Omental fat pad (tissue), 4 donors: ENCODE results near the gene PSME3IP1. TPM values are rescaled to one million over a fixed set of nuclear protein-coding genes. Genes with fewer than 3 reads are reported as not detected.
A peak's percentile ranks its signal among the peaks of the same experiment; 100 is the strongest.

ENCODE experiments used
- ATAC-seq: fragments of 150-250 bp; one replicate; pipeline ENCODE4 v1.9.1; 2016; ENCODE audit warnings: mild to moderate bottlenecking, moderate library complexity; ENCODE audit not compliant: low FRiP score
- DNase-seq: peaks from one replicate; pipeline ENCODE4 v3.0.0-alpha.2; 2019; ENCODE audit warnings: low spot score
- CTCF ChIP-seq, 3 donors: fragments of 450-650 bp; IDR thresholded peaks; one replicate each; pipeline ENCODE4 v1.5.1; 2016 to 2017; ENCODE audit warnings: antibody characterized with exemption in 3 of 3, mild to moderate bottlenecking in 3 of 3, moderate library complexity in 2 of 3
- total RNA-seq, 4 donors: library from RNA; depleted of rRNA; stranded (reverse); fragments of >200 nt; gene quantifications; one replicate each; pipeline ENCODE4 v1.1.0, GENCODE V29; 2016

Gene PSME3IP1
- total RNA-seq, 4 donors from 2014 or later = 47.1 to 62.6 (median 54.5) TPM

- TF ChIP-seq CTCF (IDR thresholded peaks at IDR 0.05) = no peak
- ATAC-seq (no peak), DNase-seq (peak; percentile 8)
Measured at GRCh38 chr16:57144027-57144426, 41.8 kb downstream of the PSME3IP1 start.

GRCh38 chr16:57143149-57143921, 42.5 kb downstream of the PSME3IP1 start:
- ATAC-seq = no peak
- TF ChIP-seq CTCF (IDR thresholded peaks at IDR 0.05) = no peak
- no peak for DNase-seq

- DNase-seq (no peak), ATAC-seq (no peak)
- TF ChIP-seq CTCF (IDR thresholded peaks at IDR 0.05) = no peak
Measured at GRCh38 chr16:57141822-57142631, 43.8 kb downstream of the PSME3IP1 start.

- TF ChIP-seq CTCF (IDR thresholded peaks at IDR 0.05) = no peak
- ATAC-seq (no peak), DNase-seq (no peak)
Measured at GRCh38 chr16:57140931-57141668, 44.7 kb downstream of the PSME3IP1 start.

GRCh38 chr16:57138281-57138935, 47.4 kb downstream of the PSME3IP1 start:
- ATAC-seq (peak; percentile 34), DNase-seq (no peak)
- no peak for TF ChIP-seq CTCF (IDR thresholded peaks at IDR 0.05)

- TF ChIP-seq CTCF (IDR thresholded peaks at IDR 0.05) = no peak
- DNase-seq (no peak), ATAC-seq (no peak)
Measured at GRCh38 chr16:57137566-57138273, 48.1 kb downstream of the PSME3IP1 start.
